Measurements from ENCODE around the gene NOS1AP. TPM values are rescaled to one million over a fixed set of nuclear protein-coding genes. Genes with fewer than 3 reads are reported as not detected.

NOS1AP gene
- total and polyA plus RNA-seq, 9 of the 15 experiments (the other 6 are each of a cell fraction or from before 2014, with no cell fraction given), result 0.07 to 1.5 (median 0.22) TPM

GRCh38 chr1:162351246-162351842 is 281.9 kb downstream of the NOS1AP start (continued):
- TF ChIP-seq, protein P1, sequence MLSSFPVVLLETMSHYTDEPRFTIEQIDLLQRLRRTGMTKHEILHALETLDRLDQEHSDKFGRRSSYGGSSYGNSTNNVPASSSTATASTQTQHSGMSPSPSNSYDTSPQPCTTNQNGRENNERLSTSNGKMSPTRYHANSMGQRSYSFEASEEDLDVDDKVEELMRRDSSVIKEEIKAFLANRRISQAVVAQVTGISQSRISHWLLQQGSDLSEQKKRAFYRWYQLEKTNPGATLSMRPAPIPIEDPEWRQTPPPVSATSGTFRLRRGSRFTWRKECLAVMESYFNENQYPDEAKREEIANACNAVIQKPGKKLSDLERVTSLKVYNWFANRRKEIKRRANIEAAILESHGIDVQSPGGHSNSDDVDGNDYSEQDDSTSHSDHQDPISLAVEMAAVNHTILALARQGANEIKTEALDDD (IDR thresholded peaks at IDR 0.05), result peak; percentile 59; the same call in 1 of the 2 replicates
- TF ChIP-seq HLTF (IDR thresholded peaks at IDR 0.05), result no peak
- TF ChIP-seq, protein P2, sequence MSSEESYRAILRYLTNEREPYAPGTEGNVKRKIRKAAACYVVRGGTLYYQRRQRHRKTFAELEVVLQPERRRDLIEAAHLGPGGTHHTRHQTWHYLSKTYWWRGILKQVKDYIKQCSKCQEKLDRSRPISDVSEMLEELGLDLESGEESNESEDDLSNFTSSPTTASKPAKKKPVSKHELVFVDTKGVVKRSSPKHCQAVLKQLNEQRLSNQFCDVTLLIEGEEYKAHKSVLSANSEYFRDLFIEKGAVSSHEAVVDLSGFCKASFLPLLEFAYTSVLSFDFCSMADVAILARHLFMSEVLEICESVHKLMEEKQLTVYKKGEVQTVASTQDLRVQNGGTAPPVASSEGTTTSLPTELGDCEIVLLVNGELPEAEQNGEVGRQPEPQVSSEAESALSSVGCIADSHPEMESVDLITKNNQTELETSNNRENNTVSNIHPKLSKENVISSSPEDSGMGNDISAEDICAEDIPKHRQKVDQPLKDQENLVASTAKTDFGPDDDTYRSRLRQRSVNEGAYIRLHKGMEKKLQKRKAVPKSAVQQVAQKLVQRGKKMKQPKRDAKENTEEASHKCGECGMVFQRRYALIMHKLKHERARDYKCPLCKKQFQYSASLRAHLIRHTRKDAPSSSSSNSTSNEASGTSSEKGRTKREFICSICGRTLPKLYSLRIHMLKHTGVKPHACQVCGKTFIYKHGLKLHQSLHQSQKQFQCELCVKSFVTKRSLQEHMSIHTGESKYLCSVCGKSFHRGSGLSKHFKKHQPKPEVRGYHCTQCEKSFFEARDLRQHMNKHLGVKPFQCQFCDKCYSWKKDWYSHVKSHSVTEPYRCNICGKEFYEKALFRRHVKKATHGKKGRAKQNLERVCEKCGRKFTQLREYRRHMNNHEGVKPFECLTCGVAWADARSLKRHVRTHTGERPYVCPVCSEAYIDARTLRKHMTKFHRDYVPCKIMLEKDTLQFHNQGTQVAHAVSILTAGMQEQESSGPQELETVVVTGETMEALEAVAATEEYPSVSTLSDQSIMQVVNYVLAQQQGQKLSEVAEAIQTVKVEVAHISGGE (CRISPR knock-in tag; IDR thresholded peaks at IDR 0.05), result no peak
- no peak for TF ChIP-seq E2F5 (CRISPR knock-in tag; IDR thresholded peaks at IDR 0.05)
- no peak for TF ChIP-seq NFATC3 (IDR thresholded peaks at IDR 0.05)
- no peak for TF ChIP-seq NONO (IDR thresholded peaks at IDR 0.05; ENCODE audit: low read depth in 2 of 2, low read length in 1 of 2)
- TF ChIP-seq KDM1A (IDR thresholded peaks at IDR 0.05), result peak; percentile 31 to 32; a peak in 2 of 4 replicates
- no peak for TF ChIP-seq PHTF2 (CRISPR knock-in tag; IDR thresholded peaks at IDR 0.05)
- no peak for TF ChIP-seq PCBP1 (IDR thresholded peaks at IDR 0.05; ENCODE audit: low read depth, low read length, poor library complexity, severe bottlenecking)
- no peak for TF ChIP-seq BRD4 (IDR thresholded peaks at IDR 0.05)
- peak; percentile 64 for TF ChIP-seq EP300 (IDR thresholded peaks at IDR 0.05; ENCODE audit: low read length)
- TF ChIP-seq CXXC5 (CRISPR knock-in tag; IDR thresholded peaks at IDR 0.05), result no peak
- TF ChIP-seq NFIC (IDR thresholded peaks at IDR 0.05), result peak; percentile 45
- no peak for TF ChIP-seq NR3C1 (CRISPR knock-in tag; IDR thresholded peaks at IDR 0.05)
- TF ChIP-seq NFE2L1 (tag; IDR thresholded peaks at IDR 0.05; ENCODE audit: borderline replicate concordance, low read depth), result no peak
- peak; percentile 75 for TF ChIP-seq CBFA2T2 (conservative IDR thresholded peaks at IDR 0.05)
- TF ChIP-seq ZEB2 (IDR thresholded peaks at IDR 0.05), result peak; percentile 39; the same call in 1 of the 2 replicates
- TF ChIP-seq SMARCA4 (IDR thresholded peaks at IDR 0.05), result peak; percentile 74; the same call in 1 of the 2 replicates
- no peak for TF ChIP-seq ATF1 (CRISPR knock-in tag; IDR thresholded peaks at IDR 0.05)
- TF ChIP-seq ATF1 (tag; IDR thresholded peaks at IDR 0.05), result no peak
- no peak for TF ChIP-seq ZBTB1 (CRISPR knock-in tag; IDR thresholded peaks at IDR 0.05; ENCODE audit: borderline replicate concordance, low read depth)
- TF ChIP-seq CHD4 (IDR thresholded peaks at IDR 0.05; ENCODE audit: insufficient read depth, insufficient replicate concordance, low read depth, low read length, poor library complexity, severe bottlenecking), result no peak
- TF ChIP-seq SRSF1 (IDR thresholded peaks at IDR 0.05; ENCODE audit: low read depth, low read length), result no peak
